GM19328 (cell line): Measurements from ENCODE around the gene FLACC1.

Source experiments
- ATAC-seq: cut with Tn5 transposase; IDR thresholded peaks from one replicate; pipeline ENCODE4 v1.9.1; 2021; ENCODE audit warnings: mild to moderate bottlenecking, moderate library complexity; ENCODE audit not compliant: unreplicated experiment

The FLACC1 gene

GRCh38 chr2:201280191-201281040 lies 76.7 kb downstream of the FLACC1 start:
- ATAC-seq, result no peak

GRCh38 chr2:201279079-201279478 lies 78.1 kb downstream of the FLACC1 start:
- ATAC-seq, result no peak

- no peak for ATAC-seq
Measured at GRCh38 chr2:201276511-201276910, 80.6 kb downstream of the FLACC1 start.

- no peak for ATAC-seq
Measured at GRCh38 chr2:201275990-201276389, 81.2 kb downstream of the FLACC1 start.

- no peak for ATAC-seq
Measured at GRCh38 chr2:201275069-201275468, 82.1 kb downstream of the FLACC1 start.

- no peak for ATAC-seq
Measured at GRCh38 chr2:201273330-201273983, 83.7 kb downstream of the FLACC1 start.

GRCh38 chr2:201271917-201272316 lies 85.2 kb downstream of the FLACC1 start:
- no peak for ATAC-seq

GRCh38 chr2:201270293-201271001 lies 86.7 kb downstream of the FLACC1 start:
- no peak for ATAC-seq

- no peak for ATAC-seq
Measured at GRCh38 chr2:201269764-201270163, 87.4 kb downstream of the FLACC1 start.

- no peak for ATAC-seq
Measured at GRCh38 chr2:201267278-201268030, 89.7 kb downstream of the FLACC1 start.

GRCh38 chr2:201266629-201267028 lies 90.5 kb downstream of the FLACC1 start:
- ATAC-seq, result no peak

- ATAC-seq, result no peak
Measured at GRCh38 chr2:201264472-201265173, 92.5 kb downstream of the FLACC1 start.

GRCh38 chr2:201263779-201264178 lies 93.4 kb downstream of the FLACC1 start:
- no peak for ATAC-seq

GRCh38 chr2:201262718-201263117 lies 94.4 kb downstream of the FLACC1 start:
- ATAC-seq, result no peak

GRCh38 chr2:201261906-201262305 lies 95.2 kb downstream of the FLACC1 start:
- no peak for ATAC-seq

- ATAC-seq, result no peak
Measured at GRCh38 chr2:201261471-201261870, 95.7 kb downstream of the FLACC1 start.

GRCh38 chr2:201260302-201260800 lies 96.8 kb downstream of the FLACC1 start, which contains the start of gene CASP8:
Gene CASP8, plus strand, starts transcription at chr2:201260536. Its CDS starts 5,951 bp downstream, at chr2:201266487.
- ATAC-seq, result peak; percentile 40

- peak; percentile 2 for ATAC-seq
Measured at GRCh38 chr2:201258666-201259615, 98.2 kb downstream of the FLACC1 start.
